ENCODE results near the gene ARID1B.

DNA sequence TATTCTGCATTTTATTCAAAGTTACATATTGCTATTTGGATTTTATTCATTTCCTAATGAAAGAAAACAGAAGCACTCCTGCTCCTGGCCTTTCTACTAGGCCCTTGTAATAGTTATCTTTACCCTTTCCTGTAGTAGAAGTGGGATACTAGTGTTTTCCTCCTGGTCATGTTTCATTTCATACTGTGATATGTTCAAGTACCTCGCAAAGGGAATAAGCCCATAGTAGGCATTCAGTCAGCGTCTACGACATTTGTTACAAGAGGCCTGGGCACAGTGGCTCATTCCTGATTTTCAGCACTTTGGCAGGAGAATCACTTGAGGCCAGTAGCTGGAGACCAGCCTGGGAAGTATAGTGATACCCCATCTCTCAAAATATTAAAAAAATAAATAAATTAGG is 154.1 kb downstream of the ARID1B start:
- TF ChIP-seq CTCF (IDR thresholded peaks at IDR 0.05) (no peak), MAX (CRISPR knock-in tag; IDR thresholded peaks at IDR 0.05) (no peak), IRF1 (CRISPR knock-in tag; IDR thresholded peaks at IDR 0.05) (no peak), STAT6 (CRISPR knock-in tag; conservative IDR thresholded peaks at IDR 0.05; ENCODE audit: low read depth) (no peak), ATF3 (CRISPR knock-in tag; conservative IDR thresholded peaks at IDR 0.05) (no peak)
- TF ChIP-seq, protein P1, sequence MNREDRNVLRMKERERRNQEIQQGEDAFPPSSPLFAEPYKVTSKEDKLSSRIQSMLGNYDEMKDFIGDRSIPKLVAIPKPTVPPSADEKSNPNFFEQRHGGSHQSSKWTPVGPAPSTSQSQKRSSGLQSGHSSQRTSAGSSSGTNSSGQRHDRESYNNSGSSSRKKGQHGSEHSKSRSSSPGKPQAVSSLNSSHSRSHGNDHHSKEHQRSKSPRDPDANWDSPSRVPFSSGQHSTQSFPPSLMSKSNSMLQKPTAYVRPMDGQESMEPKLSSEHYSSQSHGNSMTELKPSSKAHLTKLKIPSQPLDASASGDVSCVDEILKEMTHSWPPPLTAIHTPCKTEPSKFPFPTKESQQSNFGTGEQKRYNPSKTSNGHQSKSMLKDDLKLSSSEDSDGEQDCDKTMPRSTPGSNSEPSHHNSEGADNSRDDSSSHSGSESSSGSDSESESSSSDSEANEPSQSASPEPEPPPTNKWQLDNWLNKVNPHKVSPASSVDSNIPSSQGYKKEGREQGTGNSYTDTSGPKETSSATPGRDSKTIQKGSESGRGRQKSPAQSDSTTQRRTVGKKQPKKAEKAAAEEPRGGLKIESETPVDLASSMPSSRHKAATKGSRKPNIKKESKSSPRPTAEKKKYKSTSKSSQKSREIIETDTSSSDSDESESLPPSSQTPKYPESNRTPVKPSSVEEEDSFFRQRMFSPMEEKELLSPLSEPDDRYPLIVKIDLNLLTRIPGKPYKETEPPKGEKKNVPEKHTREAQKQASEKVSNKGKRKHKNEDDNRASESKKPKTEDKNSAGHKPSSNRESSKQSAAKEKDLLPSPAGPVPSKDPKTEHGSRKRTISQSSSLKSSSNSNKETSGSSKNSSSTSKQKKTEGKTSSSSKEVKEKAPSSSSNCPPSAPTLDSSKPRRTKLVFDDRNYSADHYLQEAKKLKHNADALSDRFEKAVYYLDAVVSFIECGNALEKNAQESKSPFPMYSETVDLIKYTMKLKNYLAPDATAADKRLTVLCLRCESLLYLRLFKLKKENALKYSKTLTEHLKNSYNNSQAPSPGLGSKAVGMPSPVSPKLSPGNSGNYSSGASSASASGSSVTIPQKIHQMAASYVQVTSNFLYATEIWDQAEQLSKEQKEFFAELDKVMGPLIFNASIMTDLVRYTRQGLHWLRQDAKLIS (CRISPR knock-in tag; IDR thresholded peaks at IDR 0.05; ENCODE audit: borderline replicate concordance), result no peak
